T-helper 2 cell treated with Interferon-gamma antibody and Interleukin-4, amounts not matched to agents 5 μg/mL and 100 μg/mL, for 36 hours (primary cell): Measurements from ENCODE around the gene RIC3.

Source experiments
- DNase-seq: peaks from one replicate; pipeline ENCODE4 v3.0.0; 2021; ENCODE audit warnings: low spot score
- H3K27ac Mint-ChIP-seq: one replicate; pipeline ENCODE4 v1.8.0; 2021; ENCODE audit warnings: mild to moderate bottlenecking, mixed read lengths
- H3K27me3 Mint-ChIP-seq: one replicate; pipeline ENCODE4 v1.8.0; 2021; ENCODE audit warnings: low read depth, mixed read lengths
- H3K36me3 Mint-ChIP-seq: one replicate; pipeline ENCODE4 v1.8.0; 2021; ENCODE audit warnings: low read depth, mixed read lengths
- H3K4me1 Mint-ChIP-seq: one replicate; pipeline ENCODE4 v1.8.0; 2021; ENCODE audit warnings: low read depth, mixed read lengths
- H3K4me3 Mint-ChIP-seq: one replicate; pipeline ENCODE4 v1.8.0; 2022; ENCODE audit warnings: mild to moderate bottlenecking, moderate library complexity, mixed read lengths
- H3K9me3 Mint-ChIP-seq: one replicate; pipeline ENCODE4 v1.8.0; 2021; ENCODE audit warnings: mixed read lengths

RIC3 gene

DNA sequence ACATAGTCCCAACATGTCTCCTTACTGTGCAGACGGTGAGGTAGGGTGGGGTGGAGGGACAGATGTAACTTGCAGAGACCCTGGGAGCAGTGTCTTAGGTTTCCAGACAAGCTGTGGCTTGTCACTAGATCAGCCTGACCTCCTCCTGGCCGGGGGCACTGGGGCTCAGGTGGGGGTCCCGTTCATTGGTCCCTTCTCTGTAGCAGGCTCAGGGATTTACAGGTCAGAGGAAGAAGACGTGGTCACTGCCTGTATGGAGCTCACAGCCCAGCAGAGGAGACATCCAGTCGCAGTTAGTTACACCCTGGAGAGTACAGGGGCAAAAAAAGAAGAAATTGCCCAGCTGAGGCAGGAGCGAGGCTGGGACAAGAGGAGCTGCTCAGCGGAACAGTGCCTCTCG is 109.8 kb downstream of the RIC3 start:
- Mint-ChIP-seq H3K4me3 (no peak overlapping the region), H3K36me3 (no peaks in the 10 kb centered on the region), H3K27me3 (no peaks in the 10 kb centered on the region), H3K9me3 (no peaks in the 10 kb centered on the region), H3K4me1 (peaks cover 5% of the 10 kb centered on the region), H3K27ac (no peak overlapping the region)
- DNase-seq, result no peak

- H3K27ac Mint-ChIP-seq, result no peak overlapping the region
- H3K4me3 Mint-ChIP-seq, result no peak overlapping the region
- no peaks in the 10 kb centered on the region for H3K36me3 Mint-ChIP-seq
- H3K27me3 Mint-ChIP-seq, result no peaks in the 10 kb centered on the region
- H3K4me1 Mint-ChIP-seq, result peaks cover 5% of the 10 kb centered on the region
- no peaks in the 10 kb centered on the region for H3K9me3 Mint-ChIP-seq
- no peak for DNase-seq
Measured at GRCh38 chr11:8058216-8058615, 110.6 kb downstream of the RIC3 start.

DNA sequence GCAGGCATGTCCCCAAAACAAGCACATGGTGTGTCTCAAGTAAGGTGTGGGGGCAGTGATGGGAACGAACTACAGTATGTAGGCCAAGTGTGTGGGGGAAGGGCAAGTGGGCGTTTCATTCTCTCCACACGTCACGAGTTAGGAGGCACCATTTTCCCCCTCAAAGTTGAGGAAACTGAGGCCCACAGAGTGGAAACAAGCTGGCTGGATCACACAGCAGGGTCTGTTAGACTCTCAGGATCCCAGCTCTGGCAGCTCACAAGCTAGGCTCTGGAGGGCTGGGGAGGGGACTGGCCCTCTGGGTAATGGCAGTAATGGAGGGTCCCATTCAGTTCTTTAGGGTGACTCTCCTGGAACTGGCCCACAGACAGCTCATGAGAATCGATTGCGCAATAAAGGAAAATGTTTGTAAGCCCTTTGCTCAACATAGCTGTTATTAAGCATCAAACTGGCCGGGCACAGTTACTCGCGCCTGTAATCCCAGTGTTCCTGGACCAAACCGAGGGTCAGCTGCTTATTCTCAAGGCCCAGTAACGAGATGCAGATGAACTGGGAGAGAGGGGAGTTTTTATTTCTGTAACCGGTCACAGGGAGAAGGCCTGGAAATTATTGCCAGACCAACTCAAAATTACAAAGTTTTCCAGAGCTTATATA is 111.9 kb downstream of the RIC3 start:
- H3K27ac Mint-ChIP-seq, result no peak overlapping the region
- H3K4me3 Mint-ChIP-seq, result no peak overlapping the region
- no peaks in the 10 kb centered on the region for H3K27me3 Mint-ChIP-seq
- H3K36me3 Mint-ChIP-seq, result no peaks in the 10 kb centered on the region
- no peak for DNase-seq
- H3K9me3 Mint-ChIP-seq, result no peaks in the 10 kb centered on the region
- H3K4me1 Mint-ChIP-seq, result peaks cover 5% of the 10 kb centered on the region
